OCI-LY7 (cell line): Measurements from ENCODE around the gene KNDC1.

ENCODE experiments used
- EZH2phosphoT487 ChIP-seq: fragments of 200-600 bp; sonication (generic); IDR thresholded peaks from 2 replicates; pipeline ENCODE4 v1.6.1; 2018; ENCODE audit warnings: low read depth, borderline replicate concordance, mild to moderate bottlenecking, mixed run types, antibody characterized with exemption, low read length, moderate library complexity, mixed read lengths
- TF ChIP-seq, protein P1 (sequence below): fragments of 200-600 bp; sonication (generic); conservative IDR thresholded peaks from 2 replicates; pipeline ENCODE4 v1.5.1; 2014; ENCODE audit warnings: mild to moderate bottlenecking, antibody characterized with exemption, low read length, moderate library complexity, mixed read lengths

DNA sequence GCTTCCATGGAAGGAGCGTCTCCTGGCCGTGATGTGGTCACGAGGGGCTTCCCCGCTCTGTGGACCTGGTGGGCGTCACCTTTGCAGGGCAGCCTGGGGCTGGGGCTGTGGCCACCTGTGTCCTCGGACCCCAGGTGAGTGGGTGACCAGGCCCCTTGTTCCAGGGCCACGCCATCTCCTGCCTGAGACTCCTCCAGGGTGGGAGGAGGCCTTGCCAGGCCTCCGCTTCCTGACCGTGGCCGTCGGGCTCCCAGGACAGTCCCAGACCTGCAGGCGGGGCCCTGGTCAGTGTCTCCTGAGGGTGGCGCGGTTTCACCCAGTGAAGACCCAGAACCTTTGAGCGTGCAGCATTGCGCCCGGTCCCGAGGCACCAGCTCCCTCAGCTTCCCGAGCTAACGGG, 49.6 kb downstream of the KNDC1 start:
- no peak for TF ChIP-seq EZH2phosphoT487
- TF ChIP-seq, protein P1, sequence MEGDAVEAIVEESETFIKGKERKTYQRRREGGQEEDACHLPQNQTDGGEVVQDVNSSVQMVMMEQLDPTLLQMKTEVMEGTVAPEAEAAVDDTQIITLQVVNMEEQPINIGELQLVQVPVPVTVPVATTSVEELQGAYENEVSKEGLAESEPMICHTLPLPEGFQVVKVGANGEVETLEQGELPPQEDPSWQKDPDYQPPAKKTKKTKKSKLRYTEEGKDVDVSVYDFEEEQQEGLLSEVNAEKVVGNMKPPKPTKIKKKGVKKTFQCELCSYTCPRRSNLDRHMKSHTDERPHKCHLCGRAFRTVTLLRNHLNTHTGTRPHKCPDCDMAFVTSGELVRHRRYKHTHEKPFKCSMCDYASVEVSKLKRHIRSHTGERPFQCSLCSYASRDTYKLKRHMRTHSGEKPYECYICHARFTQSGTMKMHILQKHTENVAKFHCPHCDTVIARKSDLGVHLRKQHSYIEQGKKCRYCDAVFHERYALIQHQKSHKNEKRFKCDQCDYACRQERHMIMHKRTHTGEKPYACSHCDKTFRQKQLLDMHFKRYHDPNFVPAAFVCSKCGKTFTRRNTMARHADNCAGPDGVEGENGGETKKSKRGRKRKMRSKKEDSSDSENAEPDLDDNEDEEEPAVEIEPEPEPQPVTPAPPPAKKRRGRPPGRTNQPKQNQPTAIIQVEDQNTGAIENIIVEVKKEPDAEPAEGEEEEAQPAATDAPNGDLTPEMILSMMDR, result no peak
